ENCODE results near the gene C2orf81. TPM values are rescaled to one million over a fixed set of nuclear protein-coding genes. Genes with fewer than 3 reads are reported as not detected.
"Not testable (repeated sequence)": the region's sequence is repeated elsewhere in the genome, so short reads cannot be mapped to it uniquely, and the experiment has no call there.

Gene C2orf81
- under 1 TPM; 0.59 to 0.79 TPM for total RNA-seq
- long read RNA-seq: 0 reads

DNA sequence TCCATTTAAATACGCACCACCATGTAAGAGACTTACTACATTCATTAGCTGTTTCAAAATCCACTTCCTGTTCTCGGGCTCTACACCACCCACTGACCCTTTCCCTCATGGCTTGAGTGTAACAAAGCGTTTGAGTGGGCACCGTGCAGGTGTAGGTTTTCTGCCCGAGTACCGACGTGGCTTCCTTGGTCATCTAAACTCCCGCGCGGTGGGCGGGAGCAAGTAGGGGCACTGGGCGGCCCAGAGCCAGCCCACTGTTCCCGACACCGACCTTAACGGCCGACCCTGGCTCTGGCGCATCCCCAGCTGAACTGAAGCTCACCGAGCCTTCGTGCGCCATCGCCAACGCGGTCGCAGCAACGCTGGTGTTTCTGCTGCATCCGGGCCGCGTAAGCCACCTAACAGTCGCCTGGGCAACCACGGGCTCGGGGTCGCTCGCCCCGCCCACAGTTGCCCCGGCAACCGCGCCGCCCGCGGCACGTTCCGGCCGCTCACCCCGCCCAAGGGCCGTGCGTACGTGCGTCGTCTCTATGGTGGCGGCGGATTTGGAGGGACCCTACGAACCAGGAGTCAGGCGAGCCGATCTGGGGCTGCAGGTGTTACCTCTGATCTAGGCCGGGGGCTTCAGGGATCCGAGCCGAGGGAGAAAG lies at the start of gene C2orf81, which contains the start of gene WDR54:
Gene C2orf81 (minus strand): TSS at position 399 of the 650 bp plus-strand sequence. CDS start 59 bp downstream, at position 340.
Gene WDR54 (plus strand): TSS at position 510 of the 650 bp plus-strand sequence. CDS start 424 bp downstream, outside the sequence.
- DNase-seq (peak; percentile 92), ATAC-seq (peak; percentile 91 to 95)
- intact Hi-C loops (cut with DNase I): no loop called here

DNA sequence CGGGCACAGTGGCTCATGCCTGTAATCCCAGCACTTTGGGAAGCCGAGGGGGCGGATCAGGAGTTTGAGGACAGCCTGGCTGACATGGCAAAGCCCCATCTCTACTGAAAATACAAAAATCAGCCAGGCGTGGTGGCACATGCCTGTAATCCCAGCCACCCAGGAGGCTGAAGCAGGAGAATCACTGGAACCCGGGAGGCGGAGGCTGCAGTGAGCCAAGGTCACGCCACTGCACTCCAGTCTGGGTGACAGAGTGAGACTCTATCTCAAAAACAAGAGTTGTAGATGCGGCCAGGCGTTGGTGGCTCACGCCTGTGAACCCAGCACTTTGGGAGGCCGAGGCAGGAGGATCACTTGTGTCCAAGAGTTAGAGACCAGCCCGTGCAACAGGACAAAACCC lies 49.3 kb upstream of the C2orf81 start:
- intact Hi-C loops (cut with DNase I); DNase-seq; ATAC-seq: not testable (repeated sequence)

DNA sequence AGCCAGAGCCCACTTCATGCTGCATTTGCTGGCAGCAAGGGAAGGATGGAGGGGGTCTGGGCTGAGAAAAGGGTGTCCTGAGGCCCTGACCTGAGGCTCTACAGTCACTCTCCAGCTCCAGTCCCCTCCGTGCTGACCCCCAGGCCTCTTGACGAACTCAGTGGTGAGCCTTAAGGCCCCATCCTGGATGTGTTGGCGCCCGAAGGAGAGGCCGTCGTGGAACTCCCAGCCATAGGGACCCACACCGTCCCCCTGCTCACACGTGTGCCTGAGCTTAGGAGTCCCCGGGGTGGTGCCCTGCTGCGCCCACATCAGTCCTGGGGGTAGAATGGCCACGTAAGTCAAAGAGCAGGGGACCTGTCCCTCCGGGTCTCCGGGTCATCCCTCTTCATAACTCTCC lies 43.0 kb upstream of the C2orf81 start:
- no peak for DNase-seq
- peak; percentile 5 to 6 for ATAC-seq
- intact Hi-C loops (cut with DNase I): no loop called here

DNA sequence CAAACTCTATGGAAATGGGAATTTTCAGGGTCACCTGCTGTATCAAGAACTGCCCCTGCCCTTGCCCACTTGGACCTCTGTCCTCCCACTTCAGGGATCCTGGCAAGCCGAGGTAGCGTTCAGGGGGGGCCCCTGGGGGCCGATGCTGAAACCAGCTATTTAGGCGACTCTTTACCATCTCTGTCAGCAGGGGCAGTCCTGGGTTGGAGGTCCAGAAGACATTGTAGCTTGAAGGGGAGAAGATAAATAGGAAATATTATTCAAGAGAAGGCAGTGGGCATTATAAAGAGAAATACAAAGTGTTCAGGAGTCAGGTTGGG lies 41.3 kb upstream of the C2orf81 start:
- no peak for ATAC-seq
- no peak for DNase-seq
- intact Hi-C loops (cut with DNase I): no loop called here

DNA sequence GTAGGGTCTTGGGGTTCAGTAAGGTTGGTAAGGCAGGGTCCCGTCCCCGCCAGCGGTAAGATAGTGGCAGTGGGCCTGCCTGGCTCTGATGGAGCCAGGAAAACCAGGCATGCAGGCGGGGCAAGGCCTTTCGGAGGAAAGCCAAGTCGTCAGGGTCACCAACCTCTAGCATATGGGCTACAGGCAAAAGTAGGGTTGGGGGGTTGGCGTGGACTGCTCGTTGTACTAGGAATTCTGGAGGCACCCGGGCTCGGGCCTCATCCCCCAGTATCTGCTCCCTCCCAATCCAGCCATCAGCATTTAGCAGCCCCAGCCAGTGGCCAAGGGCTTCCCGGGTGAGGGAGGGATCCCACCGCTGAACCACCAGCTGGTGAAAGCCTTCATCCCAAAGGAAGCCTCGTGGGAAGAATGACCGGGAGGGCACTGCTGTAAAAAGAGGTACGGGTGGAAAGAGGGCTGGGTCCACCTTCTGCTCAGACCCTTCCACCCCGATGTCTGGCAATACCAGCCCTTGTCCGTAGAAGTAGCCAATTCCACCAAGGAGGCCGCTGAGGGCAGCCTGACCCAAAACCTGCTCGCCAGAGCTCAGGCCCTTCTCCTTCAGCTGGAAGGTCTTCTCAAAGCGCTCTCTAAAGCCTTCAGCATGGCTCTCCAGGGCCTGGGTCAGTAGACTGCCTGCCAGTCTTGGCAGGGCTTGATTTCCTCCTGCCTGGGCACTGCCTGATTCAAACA lies 40.8 kb upstream of the C2orf81 start:
- ATAC-seq (no peak), DNase-seq (no peak)
- intact Hi-C loops (cut with DNase I): no loop called here

DNA sequence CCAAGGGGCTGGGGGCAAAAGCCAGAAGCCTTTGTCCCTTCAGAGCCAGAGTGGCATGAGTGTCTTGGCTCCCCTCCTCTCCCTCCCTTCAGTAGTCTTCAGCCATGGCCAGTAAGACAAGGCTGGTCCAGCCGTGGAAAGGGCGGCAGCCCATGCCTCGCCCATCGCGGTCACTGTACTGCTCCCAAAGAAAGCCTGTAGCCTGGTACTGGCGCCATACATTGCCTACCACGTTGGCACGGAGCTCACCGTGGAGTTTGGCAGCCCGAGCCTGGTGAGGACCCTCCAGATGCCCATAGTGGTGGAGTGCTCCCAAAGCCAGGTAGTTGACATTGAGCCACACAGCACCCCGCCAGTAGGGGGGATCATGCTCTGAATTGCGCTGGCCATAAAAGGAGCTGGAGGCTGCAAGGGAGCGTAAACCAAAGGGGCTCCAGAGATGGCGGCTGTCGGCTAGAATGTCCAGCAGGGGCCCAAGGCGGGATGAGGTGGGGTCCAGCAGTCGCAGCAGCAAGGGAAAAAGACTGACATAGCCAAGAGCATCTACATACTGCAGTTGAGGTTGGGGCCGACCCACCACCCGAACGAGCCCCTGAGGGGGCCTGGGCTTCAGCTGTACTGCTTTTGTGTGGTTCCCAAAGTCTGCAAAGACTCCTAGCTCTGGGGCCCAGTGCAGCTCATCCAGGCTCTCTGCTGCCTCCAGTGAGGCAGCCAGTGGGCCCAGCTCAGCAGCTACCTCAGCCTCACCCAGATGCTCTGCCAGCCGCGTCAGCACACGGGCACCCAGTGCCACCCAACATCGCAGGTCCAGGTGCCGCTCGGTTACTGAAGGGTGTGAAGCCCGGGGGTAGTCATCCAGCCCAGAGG lies 40.0 kb upstream of the C2orf81 start:
- ATAC-seq: no peak
- no peak for DNase-seq
- intact Hi-C loops (cut with DNase I): no loop called here

DNA sequence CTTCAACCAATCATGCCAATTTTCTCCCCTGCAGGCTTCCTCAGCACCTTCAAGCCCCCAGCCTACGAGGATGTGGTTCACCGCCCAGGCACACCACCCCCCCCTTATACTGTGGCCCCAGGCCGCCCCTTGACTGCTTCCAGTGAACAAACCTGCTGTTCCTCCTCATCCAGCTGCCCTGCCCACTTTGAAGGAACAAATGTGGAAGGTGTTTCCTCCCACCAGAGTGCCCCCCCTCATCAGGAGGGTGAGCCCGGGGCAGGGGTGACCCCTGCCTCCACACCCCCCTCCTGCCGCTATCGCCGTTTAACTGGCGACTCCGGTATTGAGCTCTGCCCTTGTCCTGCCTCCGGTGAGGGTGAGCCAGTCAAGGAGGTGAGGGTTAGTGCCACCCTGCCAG lies 38.8 kb upstream of the C2orf81 start:
- intact Hi-C loops (cut with DNase I); ATAC-seq; DNase-seq: not testable (repeated sequence)

DNA sequence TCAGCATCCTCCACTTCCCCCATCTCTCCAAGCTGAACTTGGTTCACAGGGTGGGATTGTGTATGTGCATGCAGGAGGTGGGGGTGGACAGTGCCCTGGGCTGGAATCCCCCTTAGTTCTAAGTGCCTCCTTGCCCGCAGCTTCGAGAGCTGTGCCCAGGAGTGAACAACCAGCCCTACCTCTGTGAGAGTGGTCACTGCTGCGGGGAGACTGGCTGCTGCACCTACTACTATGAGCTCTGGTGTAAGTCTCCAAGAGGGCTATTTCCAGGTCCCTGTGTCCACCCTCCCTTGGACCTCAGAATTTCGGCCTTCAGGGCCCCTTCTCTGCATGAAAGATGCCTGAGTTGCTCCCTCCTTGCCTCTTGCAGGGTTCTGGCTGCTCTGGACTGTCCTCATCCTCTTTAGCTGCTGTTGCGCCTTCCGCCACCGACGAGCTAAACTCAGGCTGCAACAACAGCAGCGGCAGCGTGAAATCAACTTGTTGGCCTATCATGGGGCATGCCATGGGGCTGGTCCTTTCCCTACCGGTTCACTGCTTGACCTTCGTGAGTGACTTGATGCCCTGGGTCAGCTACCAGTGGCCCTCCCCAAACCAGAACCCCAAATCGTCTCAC lies 38.2 kb upstream of the C2orf81 start:
- ATAC-seq; DNase-seq; intact Hi-C loops (cut with DNase I): not testable (repeated sequence)

DNA sequence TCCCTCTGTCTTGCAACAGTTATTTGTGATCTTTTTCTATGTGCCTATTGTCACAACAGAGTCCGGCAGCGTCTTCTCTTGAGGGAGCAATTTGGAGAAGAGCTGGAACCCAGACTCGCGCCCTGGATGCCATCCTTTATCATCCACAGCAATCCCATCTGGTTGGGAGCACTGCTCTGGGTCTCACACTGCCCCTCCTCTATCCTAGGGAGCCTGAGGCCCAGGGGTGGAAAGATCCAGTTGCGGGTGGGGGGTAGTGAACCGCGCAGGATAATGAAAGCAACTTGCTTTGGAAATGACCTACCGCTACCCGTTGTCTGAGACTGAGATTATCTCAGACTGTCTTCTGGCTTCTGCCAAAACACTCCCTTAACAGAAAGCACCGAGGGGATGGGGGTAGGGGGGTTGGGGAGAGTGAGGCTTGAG lies 37.5 kb upstream of the C2orf81 start:
- DNase-seq (no peak), ATAC-seq (no peak)
- intact Hi-C loops (cut with DNase I): no loop called here

DNA sequence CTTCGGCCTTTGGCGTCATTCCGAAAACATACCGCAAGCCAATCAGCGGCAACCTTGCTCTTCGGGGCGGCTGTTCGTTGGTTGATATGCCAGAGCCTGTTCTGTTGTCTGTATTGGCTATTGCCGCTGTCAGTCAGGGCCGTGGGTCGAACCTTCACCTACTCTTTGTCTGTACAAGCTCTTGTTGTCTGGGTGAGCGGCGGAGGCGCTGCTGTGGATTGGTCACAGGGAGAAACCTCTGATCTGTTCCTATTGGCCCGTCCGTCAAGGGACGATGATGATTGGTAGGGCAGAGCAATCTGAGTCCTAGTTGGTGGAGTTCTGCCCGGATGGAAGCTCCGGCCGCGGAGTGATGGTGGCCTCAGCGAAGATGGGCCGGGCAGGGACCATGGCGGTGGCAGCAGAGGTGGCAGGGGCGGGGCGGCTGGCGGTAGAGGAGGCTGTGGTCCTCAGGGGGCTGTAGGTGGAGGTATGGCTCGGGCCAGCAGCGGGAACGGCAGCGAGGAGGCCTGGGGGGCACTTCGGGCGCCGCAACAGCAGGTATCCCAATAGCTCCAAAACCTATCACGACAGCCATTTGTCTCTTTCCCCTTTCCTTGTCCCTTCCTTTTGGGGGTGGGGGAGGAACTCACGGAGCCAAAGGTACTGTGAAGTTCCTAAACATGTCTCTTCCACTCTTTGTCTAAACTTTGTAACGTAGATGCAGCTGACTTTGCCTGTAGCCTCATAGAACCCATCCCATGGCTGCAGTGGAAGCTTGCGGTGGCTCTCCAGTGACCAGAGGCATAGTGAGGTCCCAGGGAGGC lies 36.9 kb upstream of the C2orf81 start, which contains the start of gene WBP1:
Gene WBP1 (plus strand): TSS at position 307 of the 806 bp plus-strand sequence. CDS start 165 bp downstream, at position 472.
- intact Hi-C loops (cut with DNase I): no loop called here
- DNase-seq (peak; percentile 100), ATAC-seq (peak; percentile 93 to 94)

DNA sequence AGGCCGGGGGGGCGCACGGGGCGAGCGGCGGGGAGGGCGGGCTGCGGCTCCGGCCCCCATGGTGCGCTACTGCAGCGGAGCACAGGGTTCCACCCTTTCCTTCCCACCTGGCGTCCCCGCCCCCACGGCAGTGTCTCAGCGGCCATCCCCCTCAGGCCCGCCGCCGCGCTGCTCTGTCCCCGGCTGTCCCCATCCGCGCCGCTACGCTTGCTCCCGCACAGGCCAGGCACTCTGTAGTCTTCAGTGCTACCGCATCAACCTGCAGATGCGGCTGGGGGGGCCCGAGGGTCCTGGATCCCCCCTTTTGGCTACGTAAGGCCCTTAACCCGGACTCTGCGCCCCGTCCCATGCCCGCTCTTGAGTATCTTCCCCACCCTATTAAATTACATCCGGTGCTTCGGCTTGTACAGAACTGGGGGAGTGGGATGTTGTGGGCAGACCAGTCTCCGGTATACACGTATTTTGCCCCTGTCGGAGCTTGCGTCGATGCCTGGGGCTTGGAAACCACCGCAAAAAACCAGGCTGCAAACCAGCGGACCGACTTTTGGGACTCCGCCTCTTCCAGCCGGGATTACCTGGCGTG lies 36.2 kb upstream of the C2orf81 start:
- ATAC-seq (peak; percentile 36 to 42), DNase-seq (peak; percentile 69)
- intact Hi-C loops (cut with DNase I): no loop called here

DNA sequence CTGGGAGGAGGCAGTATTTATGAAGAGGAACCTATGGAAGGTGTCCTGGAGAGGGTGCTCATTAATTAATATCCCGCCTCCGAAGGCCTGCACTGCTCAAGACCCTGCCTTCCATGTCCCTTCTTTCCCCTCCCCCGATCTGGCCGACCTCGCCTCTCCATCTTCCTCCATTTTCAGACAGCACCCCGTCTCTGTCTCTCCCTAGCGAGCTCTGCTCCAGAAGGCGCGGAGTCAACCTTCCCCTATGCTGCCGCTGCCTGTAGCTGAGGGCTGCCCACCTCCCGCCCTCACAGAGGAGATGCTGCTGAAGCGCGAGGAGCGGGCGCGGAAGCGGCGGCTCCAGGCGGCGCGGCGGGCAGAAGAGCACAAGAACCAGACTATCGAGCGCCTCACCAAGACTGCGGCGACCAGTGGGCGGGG lies 35.7 kb upstream of the C2orf81 start:
- DNase-seq (no peak), ATAC-seq (no peak)
- intact Hi-C loops (cut with DNase I): no loop called here

DNA sequence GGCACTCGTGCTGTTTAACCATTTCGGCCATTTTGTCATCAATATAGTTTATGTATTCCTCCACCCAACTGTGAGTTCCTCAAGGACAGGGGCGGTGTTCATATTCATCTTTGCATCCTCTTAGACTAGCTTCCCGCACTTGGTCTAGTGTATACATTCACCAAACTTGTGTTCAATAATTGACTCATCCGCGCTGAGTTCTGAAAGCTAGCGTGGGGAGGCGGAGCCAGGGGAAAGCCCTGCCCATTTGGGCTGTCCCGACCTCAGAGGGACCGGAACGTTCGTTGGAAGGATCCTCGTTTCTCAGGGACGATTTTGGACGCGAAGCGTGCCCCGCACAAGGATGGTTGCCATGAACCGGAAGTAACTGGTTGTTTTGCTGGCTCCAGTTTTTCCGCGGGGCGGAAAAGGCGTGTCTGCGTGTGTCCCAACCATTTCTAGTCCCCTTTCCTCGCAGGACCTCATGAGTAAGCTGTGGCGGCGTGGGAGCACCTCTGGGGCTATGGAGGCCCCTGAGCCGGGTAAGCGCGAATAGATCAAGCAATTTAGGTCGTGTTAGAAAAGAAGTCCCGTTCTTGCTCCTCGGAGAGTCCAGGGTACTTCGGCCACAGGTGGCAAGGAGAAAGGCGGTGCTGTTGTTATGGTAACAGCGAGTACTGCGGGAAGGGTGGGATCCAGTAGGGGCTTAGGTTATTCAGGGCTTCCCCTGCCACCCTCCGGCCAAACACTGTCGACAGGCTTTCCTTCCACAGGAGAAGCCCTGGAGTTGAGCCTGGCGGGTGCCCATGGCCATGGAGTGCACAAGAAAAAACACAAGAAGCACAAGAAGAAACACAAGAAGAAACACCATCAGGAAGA lies 33.5 kb upstream of the C2orf81 start, which contains the start of gene INO80B:
Gene INO80B (plus strand): TSS at position 434 of the 858 bp plus-strand sequence. CDS start 30 bp downstream, at position 464.
- peak; percentile 95 for DNase-seq
- intact Hi-C loops (cut with DNase I): no loop called here
- ATAC-seq: peak; percentile 57 to 61

DNA sequence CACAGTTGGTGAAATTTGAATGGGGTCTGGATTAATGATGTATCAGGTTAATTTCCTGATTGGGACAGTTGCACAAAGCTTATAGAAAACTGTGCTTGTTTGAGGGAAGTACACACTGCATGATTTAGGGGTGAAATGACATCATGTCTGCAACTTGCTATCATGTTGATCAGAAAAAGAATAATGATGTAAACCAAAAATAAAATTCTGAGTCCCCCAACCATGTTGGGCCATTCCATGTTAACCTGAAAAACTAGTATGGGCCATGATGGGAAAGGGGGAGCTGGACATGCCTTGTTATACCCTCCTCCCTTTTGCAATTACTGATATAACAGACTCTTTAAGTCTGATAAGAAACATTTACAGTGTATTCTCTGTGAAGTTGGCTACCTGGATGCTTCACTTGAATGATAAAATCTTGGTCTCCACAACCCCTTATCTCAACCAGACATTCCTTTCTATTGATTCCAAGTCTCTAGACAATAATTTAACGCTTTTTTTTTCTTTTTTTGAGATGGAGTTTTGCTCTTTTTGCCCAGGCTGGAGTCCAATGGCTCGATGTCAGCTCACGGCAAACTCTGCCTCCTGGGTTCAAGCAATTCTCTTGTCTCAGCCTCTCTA lies 29.3 kb upstream of the C2orf81 start:
- ATAC-seq (no peak), DNase-seq (no peak)
- intact Hi-C loops (cut with DNase I): no loop called here

DNA sequence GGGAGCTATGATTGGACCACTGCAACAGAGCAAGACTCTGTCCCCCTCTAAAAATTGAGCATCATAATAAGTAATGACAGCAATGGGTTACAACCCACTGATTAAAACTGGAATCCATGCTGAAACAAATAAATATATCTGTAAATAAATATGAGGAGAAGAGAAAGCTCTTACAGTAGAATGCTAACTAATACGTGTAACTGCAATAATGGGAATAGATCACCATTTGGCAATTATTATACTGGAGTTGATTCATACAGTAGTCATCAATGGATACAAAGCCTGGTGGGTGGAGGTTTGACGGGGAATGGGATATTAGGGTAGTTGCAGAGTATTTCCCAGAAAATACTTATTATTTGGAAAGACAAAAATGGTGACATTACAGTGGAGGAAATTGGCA lies 27.4 kb upstream of the C2orf81 start:
- intact Hi-C loops (cut with DNase I): no loop called here
- ATAC-seq: no peak
- no peak for DNase-seq

DNA sequence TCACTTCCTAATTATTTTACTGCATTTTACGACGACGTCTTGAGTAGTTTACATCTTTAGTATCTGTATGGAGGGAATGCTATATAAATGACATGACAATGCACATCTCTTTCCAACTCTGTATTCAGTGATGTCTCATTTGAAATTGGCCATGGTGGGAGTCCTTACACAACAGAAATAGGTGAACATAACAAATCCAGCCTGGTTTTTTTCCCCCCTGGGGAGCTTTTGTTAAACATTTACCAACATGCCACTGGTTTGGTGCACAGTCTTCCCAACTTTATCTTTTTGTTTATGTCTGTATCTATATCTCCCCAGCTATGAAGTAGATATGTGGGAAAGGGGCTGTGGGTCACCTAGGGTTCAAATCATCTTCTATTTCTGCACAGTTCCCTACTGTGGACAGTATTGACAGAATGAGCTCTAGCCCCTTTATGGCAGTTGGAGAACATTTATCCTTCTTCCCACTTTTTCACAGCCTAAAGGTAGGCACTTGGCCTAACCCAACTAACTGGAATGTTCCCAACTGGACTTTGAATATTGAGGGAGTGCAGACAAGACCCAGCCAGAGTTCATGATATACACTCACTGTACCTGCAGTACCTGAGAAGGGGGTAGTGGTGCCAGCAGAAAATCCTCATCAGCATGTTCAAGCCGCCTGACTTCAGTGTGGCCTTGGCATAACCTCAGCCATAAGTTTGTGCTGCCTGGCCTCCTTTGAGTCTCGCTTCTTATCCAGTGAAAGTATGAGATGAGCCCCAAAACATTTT lies 26.0 kb upstream of the C2orf81 start:
- ATAC-seq (no peak), DNase-seq (no peak)
- intact Hi-C loops (cut with DNase I): no loop called here
